ENCODE results near the gene SRR.

Gene SRR

DNA sequence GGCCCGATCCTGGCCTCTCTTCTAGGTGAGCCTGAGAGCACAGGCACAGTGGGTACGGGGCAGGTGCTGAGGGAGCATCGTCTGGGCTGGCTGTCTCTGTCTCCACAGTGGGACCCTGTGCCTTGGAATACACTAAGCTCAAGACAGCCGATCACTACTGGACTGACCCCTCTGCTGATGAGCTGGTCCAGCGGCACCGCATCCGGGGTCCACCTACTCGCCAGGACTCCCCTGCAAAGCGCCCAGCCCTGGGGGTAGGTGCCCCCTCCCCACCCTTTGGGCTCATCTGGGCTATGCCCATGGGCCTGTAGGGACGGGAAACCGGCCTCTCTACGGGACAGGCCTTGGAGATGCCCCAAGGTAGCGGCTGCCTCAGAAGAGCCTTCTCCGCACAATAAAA, 59.1 kb downstream of the SRR start:
- H3K4me1 ChIP-seq (ENCODE audit: control insufficient read depth, insufficient read depth, low read length, unreplicated experiment) = peaks cover 20% of the 10 kb centered on the region
- H3K79me2 ChIP-seq (ENCODE audit: control insufficient read depth, insufficient read depth, low read length, unreplicated experiment) = no peaks in the 10 kb centered on the region
- no peaks in the 10 kb centered on the region for H3K27me3 ChIP-seq (ENCODE audit: insufficient read depth, low read length)
- no peak overlapping the region for H2AFZ ChIP-seq (ENCODE audit: low read length, unreplicated experiment)
- no peak overlapping the region for H3K27ac ChIP-seq (ENCODE audit: low read depth, low read length)
- H3K4me3 ChIP-seq (ENCODE audit: low read depth, low read length) = no peak overlapping the region
- H3K36me3 ChIP-seq (ENCODE audit: insufficient read depth, low read length) = no peaks in the 10 kb centered on the region

- Histone ChIP-seq H3K4me3 (ENCODE audit: low read depth, low read length) (no peak overlapping the region), H2AFZ (ENCODE audit: low read length, unreplicated experiment) (no peak overlapping the region), H3K4me1 (ENCODE audit: control insufficient read depth, insufficient read depth, low read length, unreplicated experiment) (peaks cover 20% of the 10 kb centered on the region), H3K36me3 (ENCODE audit: insufficient read depth, low read length) (no peaks in the 10 kb centered on the region), H3K27me3 (ENCODE audit: insufficient read depth, low read length) (no peaks in the 10 kb centered on the region), H3K79me2 (ENCODE audit: control insufficient read depth, insufficient read depth, low read length, unreplicated experiment) (no peaks in the 10 kb centered on the region), H3K27ac (ENCODE audit: low read depth, low read length) (no peak overlapping the region)
Observed at GRCh38 chr17:2363318-2363717, 59.6 kb downstream of the SRR start.

GRCh38 chr17:2363851-2364762, 60.4 kb downstream of the SRR start:
- no peak overlapping the region for H3K27ac ChIP-seq (ENCODE audit: low read depth, low read length)
- H2AFZ ChIP-seq (ENCODE audit: low read length, unreplicated experiment) = no peak overlapping the region
- H3K27me3 ChIP-seq (ENCODE audit: insufficient read depth, low read length) = no peaks in the 10 kb centered on the region
- no peaks in the 10 kb centered on the region for H3K79me2 ChIP-seq (ENCODE audit: control insufficient read depth, insufficient read depth, low read length, unreplicated experiment)
- peaks cover 13% of the 10 kb centered on the region for H3K4me1 ChIP-seq (ENCODE audit: control insufficient read depth, insufficient read depth, low read length, unreplicated experiment)
- H3K36me3 ChIP-seq (ENCODE audit: insufficient read depth, low read length) = no peaks in the 10 kb centered on the region
- no peak overlapping the region for H3K4me3 ChIP-seq (ENCODE audit: low read depth, low read length)

DNA sequence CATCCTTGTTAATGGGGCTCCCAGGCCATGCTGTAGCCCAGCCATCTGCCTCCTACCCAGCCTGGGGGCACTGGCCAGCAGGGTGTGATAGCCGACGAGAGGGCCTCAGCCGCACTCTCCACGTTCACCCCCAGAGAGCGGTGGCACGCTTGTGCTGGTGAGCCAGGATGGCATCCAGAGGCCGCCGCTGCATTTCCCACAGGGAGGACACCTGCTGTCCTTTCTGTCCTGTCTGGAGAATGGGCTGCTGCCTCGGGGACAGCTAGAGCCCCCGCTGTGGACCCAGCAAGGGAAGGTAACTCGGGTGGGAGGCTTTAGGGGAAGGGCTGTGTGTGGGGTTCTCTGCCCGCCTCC, 61.0 kb downstream of the SRR start:
- Histone ChIP-seq H3K27ac (ENCODE audit: low read depth, low read length) (no peak overlapping the region), H3K27me3 (ENCODE audit: insufficient read depth, low read length) (no peaks in the 10 kb centered on the region), H2AFZ (ENCODE audit: low read length, unreplicated experiment) (no peak overlapping the region), H3K4me1 (ENCODE audit: control insufficient read depth, insufficient read depth, low read length, unreplicated experiment) (peaks cover 7% of the 10 kb centered on the region), H3K36me3 (ENCODE audit: insufficient read depth, low read length) (no peaks in the 10 kb centered on the region), H3K79me2 (ENCODE audit: control insufficient read depth, insufficient read depth, low read length, unreplicated experiment) (no peaks in the 10 kb centered on the region), H3K4me3 (ENCODE audit: low read depth, low read length) (no peak overlapping the region)

DNA sequence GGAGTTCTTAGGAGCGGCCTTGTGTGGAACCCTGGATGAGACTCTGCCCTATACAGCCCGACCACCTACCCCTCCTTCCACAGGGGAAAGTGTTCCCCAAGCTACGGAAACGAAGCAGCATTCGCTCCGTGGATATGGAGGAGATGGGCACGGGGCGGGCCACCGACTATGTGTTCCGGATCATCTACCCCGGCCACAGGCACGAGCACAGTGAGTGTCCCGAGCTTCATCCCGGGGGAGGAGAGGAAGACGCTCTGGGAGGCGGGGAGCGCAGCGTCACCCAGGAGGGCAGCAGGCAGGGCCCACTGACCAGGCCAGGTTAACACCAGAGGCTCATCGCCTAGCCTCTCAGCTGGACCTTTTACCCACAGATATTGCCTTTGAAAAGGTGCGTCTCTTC, 61.4 kb downstream of the SRR start:
- no peaks in the 10 kb centered on the region for H3K36me3 ChIP-seq (ENCODE audit: insufficient read depth, low read length)
- H2AFZ ChIP-seq (ENCODE audit: low read length, unreplicated experiment) = no peak overlapping the region
- H3K4me3 ChIP-seq (ENCODE audit: low read depth, low read length) = no peak overlapping the region
- H3K27ac ChIP-seq (ENCODE audit: low read depth, low read length) = no peak overlapping the region
- no peaks in the 10 kb centered on the region for H3K27me3 ChIP-seq (ENCODE audit: insufficient read depth, low read length)
- H3K4me1 ChIP-seq (ENCODE audit: control insufficient read depth, insufficient read depth, low read length, unreplicated experiment) = peaks cover 3% of the 10 kb centered on the region
- H3K79me2 ChIP-seq (ENCODE audit: control insufficient read depth, insufficient read depth, low read length, unreplicated experiment) = no peaks in the 10 kb centered on the region

DNA sequence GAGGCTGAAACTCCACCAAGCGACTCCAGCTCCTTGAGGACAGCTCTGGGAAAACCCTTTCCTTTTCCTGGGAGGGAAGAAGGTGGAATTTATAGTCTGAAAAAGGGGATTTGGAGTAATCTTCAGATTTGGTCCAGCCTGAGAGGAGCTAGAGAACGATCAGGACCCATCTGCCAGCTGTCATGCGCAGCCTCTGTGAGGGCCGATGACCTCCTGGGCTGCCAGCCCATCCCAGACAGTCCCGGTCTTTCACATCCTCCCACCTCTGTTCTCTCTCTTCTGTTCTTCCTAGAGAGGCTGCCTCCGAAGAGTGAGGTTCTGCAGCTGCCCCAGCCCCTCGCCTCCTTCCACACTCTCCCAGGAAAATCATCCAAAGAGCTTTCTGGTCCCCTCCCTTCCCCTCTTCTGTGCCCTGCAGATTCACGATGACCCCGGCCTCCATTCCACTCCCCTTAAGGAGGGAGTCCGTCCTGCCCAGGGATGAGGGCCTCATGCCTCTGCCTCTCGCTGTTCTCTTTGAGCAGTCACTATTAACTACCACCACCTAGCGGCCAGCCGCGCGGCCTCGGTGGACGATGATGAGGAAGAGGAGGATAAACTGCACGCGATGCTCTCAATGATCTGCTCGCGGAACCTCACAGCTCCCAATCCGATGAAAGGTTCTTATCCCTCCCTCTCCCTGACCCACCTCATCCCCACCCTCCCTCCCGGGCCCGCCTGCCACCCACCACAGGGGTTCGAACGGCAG, 63.2 kb downstream of the SRR start:
- Histone ChIP-seq H3K4me1 (ENCODE audit: control insufficient read depth, insufficient read depth, low read length, unreplicated experiment) (no peaks in the 10 kb centered on the region), H3K27ac (ENCODE audit: low read depth, low read length) (no peak overlapping the region), H3K27me3 (ENCODE audit: insufficient read depth, low read length) (no peaks in the 10 kb centered on the region), H3K36me3 (ENCODE audit: insufficient read depth, low read length) (no peaks in the 10 kb centered on the region), H2AFZ (ENCODE audit: low read length, unreplicated experiment) (no peak overlapping the region), H3K79me2 (ENCODE audit: control insufficient read depth, insufficient read depth, low read length, unreplicated experiment) (no peaks in the 10 kb centered on the region), H3K4me3 (ENCODE audit: low read depth, low read length) (no peak overlapping the region)

GRCh38 chr17:2368359-2368758, 64.6 kb downstream of the SRR start:
- Histone ChIP-seq H3K27ac (ENCODE audit: low read depth, low read length) (no peak overlapping the region), H3K36me3 (ENCODE audit: insufficient read depth, low read length) (no peaks in the 10 kb centered on the region), H3K27me3 (ENCODE audit: insufficient read depth, low read length) (no peaks in the 10 kb centered on the region), H3K79me2 (ENCODE audit: control insufficient read depth, insufficient read depth, low read length, unreplicated experiment) (no peaks in the 10 kb centered on the region), H3K4me3 (ENCODE audit: low read depth, low read length) (no peak overlapping the region), H3K4me1 (ENCODE audit: control insufficient read depth, insufficient read depth, low read length, unreplicated experiment) (no peaks in the 10 kb centered on the region), H2AFZ (ENCODE audit: low read length, unreplicated experiment) (no peak overlapping the region)

DNA sequence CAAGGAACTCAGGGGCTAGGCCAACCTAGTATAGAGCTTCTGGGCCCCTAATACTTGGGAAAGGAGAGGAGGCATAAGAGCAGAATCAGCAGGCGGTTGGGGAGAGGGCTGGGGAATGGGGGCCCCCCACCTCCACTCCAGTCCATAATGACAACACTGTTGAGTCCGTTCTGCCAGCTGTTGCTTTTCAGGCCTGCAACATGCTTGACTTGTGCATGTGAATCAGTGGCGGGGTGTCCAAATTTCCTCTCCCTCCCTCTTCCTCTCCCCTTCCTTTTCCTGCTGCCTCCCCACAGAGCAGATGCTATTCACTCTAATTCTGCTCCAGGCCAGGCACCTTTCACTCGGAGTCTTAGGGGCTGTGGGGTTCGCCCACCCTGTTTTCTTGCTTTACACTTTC, 65.3 kb downstream of the SRR start:
- H2AFZ ChIP-seq (ENCODE audit: low read length, unreplicated experiment) = no peak overlapping the region
- no peaks in the 10 kb centered on the region for H3K36me3 ChIP-seq (ENCODE audit: insufficient read depth, low read length)
- H3K4me1 ChIP-seq (ENCODE audit: control insufficient read depth, insufficient read depth, low read length, unreplicated experiment) = no peaks in the 10 kb centered on the region
- no peak overlapping the region for H3K27ac ChIP-seq (ENCODE audit: low read depth, low read length)
- H3K27me3 ChIP-seq (ENCODE audit: insufficient read depth, low read length) = no peaks in the 10 kb centered on the region
- no peaks in the 10 kb centered on the region for H3K79me2 ChIP-seq (ENCODE audit: control insufficient read depth, insufficient read depth, low read length, unreplicated experiment)
- no peak overlapping the region for H3K4me3 ChIP-seq (ENCODE audit: low read depth, low read length)

DNA sequence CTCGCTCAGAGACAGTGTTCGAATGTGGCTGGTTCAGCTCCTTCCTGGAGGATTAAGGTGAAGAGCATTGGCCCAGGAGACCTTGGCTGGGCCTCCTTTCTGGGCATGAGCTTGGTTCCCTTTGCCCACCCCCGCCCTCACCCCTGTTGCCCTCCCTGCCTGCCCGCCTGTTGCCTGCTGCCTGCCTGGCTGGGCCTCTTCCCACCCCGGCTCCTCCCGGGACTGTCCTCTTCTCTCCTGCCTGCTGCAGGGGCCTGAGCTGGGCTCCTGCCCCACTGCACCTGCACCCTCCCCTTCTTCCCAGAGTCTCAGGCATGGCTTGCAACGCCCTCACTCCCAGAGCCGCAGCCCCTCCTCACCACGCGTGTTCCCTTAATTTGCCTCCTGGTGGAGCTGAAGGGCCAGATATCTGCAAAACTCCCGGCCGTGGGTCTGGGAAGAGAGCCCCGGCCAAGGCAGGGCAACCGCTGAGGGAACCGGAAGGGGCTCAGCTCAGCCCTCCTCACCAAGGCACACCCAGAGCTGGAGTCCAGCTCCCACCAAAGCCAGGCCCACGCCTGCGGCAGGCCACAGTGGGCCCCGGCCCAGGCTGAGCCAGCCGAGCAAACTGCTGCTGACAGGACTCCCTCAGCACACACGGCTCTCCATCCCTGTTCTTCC, 65.9 kb downstream of the SRR start:
- Histone ChIP-seq H3K4me1 (ENCODE audit: control insufficient read depth, insufficient read depth, low read length, unreplicated experiment) (no peaks in the 10 kb centered on the region), H3K27ac (ENCODE audit: low read depth, low read length) (no peak overlapping the region), H3K4me3 (ENCODE audit: low read depth, low read length) (no peak overlapping the region), H2AFZ (ENCODE audit: low read length, unreplicated experiment) (no peak overlapping the region), H3K79me2 (ENCODE audit: control insufficient read depth, insufficient read depth, low read length, unreplicated experiment) (no peaks in the 10 kb centered on the region), H3K27me3 (ENCODE audit: insufficient read depth, low read length) (no peaks in the 10 kb centered on the region), H3K36me3 (ENCODE audit: insufficient read depth, low read length) (no peaks in the 10 kb centered on the region)

DNA sequence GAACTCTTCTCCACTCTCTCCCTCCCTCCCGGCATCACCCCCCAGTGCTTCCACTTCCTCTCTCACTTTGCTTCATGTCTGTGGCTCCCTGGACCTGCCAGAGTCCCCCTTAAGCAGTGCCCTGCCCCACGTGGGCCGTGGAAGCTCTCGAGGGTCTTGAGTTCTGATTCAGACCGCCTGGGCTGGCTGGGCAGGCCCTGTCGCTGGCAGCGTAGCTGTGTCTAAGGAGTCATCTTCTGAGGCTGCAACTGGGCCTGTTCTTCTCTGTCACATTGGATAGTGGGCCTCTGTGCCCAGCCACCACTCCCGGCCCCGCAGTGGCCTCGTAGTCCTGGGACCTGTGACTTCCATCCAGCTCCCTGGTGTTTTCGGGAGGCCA, 66.5 kb downstream of the SRR start:
- Histone ChIP-seq H2AFZ (ENCODE audit: low read length, unreplicated experiment) (no peak overlapping the region), H3K27me3 (ENCODE audit: insufficient read depth, low read length) (no peaks in the 10 kb centered on the region), H3K36me3 (ENCODE audit: insufficient read depth, low read length) (no peaks in the 10 kb centered on the region), H3K27ac (ENCODE audit: low read depth, low read length) (no peak overlapping the region), H3K4me3 (ENCODE audit: low read depth, low read length) (no peak overlapping the region), H3K4me1 (ENCODE audit: control insufficient read depth, insufficient read depth, low read length, unreplicated experiment) (no peaks in the 10 kb centered on the region), H3K79me2 (ENCODE audit: control insufficient read depth, insufficient read depth, low read length, unreplicated experiment) (no peaks in the 10 kb centered on the region)

Measured in ACC112 (cell line).